ENCODE results near the gene CIP2A.

GRCh38 chr3:108527817-108528216 is 61.4 kb downstream of the CIP2A start:
- TF ChIP-seq CTCF (IDR thresholded peaks at IDR 0.05) (no peak), POLR2A (IDR thresholded peaks at IDR 0.05; ENCODE audit: low read depth) (no peak), POLR2AphosphoS5 (IDR thresholded peaks at IDR 0.05) (no peak)
